Activated naive CD4-positive, alpha-beta T cell treated with anti-CD3 and anti-CD28 coated beads for 36 hours (primary cell): ENCODE results near the gene RNF41. TPM values are rescaled to one million over a fixed set of nuclear protein-coding genes. Genes with fewer than 3 reads are reported as not detected.
"Not testable (repeated sequence)": the region's sequence is repeated elsewhere in the genome, so short reads cannot be mapped to it uniquely, and the experiment has no call there.

Experiments
- CTCF ChIA-PET: fragments of 350-600 bp; sonication (Branson Sonifier 250); formaldehyde crosslinking; loops from one replicate; lab custom pipeline; 2021; ENCODE audit warnings: antibody characterized with exemption; lab: Charles Lee
- DNase-seq: peaks from one replicate; pipeline ENCODE4 v3.0.0-alpha.2; 2020
- H3K27ac Mint-ChIP-seq: one replicate; pipeline ENCODE4 v1.8.0; 2021; ENCODE audit warnings: mild to moderate bottlenecking, mixed read lengths
- H3K27me3 Mint-ChIP-seq: one replicate; pipeline ENCODE4 v1.8.0; 2021; ENCODE audit warnings: low read depth, mixed read lengths
- H3K36me3 Mint-ChIP-seq: one replicate; pipeline ENCODE4 v1.8.0; 2021; ENCODE audit warnings: low read depth, mixed read lengths
- H3K4me1 Mint-ChIP-seq: one replicate; pipeline ENCODE4 v1.8.0; 2021; ENCODE audit warnings: low read depth, mixed read lengths
- H3K4me3 Mint-ChIP-seq: one replicate; pipeline ENCODE4 v1.8.0; 2021; ENCODE audit warnings: mild to moderate bottlenecking, moderate library complexity, mixed read lengths
- H3K9me3 Mint-ChIP-seq: one replicate; pipeline ENCODE4 v1.8.0; 2021; ENCODE audit warnings: mixed read lengths
- intact Hi-C: fragments of 100-400 bp; cut with micrococcal nuclease; formaldehyde crosslinking; loops from one replicate; pipeline ENCODE4 v1.15.1; 2023
- total RNA-seq, 2 experiments: library from RNA; stranded (reverse); gene quantifications; one replicate each; pipeline ENCODE4 v1.2.3, GENCODE V29; 2021

Gene RNF41
- total RNA-seq, 2 experiments from 2014 or later, result 26.0 TPM

DNA sequence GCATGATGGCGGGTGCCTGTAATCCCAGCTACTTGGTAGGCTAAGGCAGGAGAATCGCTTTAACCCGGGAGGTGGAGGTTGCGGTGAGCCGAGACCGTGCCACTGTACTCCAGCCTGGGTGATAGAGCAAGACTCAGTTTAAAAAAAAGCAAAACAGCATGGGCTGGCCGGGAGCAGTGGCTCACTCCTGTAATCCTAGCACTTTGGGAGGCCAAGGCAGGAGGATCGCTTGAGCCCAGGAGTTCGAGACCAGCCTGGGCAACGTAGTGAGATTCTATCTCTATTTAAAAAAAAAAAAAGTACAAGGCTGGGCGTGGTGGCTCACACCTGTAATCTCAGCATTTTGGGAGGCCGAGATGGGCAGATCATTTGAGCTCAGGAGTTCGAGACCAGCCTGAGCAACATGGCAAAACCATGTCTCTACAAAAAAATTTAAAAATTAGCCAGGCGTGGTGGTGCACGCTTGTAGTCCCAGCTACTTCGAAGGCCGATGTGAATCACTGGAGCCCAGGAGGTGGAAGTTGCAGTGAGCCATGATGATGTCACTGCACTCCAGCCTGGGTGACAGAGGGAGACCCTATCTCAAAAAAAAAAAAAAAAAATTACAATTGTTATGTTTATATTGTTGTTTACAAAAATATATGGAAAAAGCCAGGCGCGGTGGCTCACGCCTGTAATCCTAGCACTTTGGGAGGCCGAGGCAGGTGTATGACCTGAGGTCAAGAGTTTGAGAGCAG lies 65.1 kb downstream of the RNF41 start:
- H3K36me3 Mint-ChIP-seq, result peaks cover 44% of the 10 kb centered on the region
- CTCF ChIA-PET, result interaction anchor here (0.6 to 1.5 kb wide), 7 partner anchors 14 to 134 kb away, joined by 3 to 5 read pairs (median 3); partner anchors contain the start of gene SMARCC2
- H3K27me3 Mint-ChIP-seq, DNase-seq, H3K9me3 Mint-ChIP-seq, intact Hi-C loops: not testable (repeated sequence)
- H3K4me3 Mint-ChIP-seq, result peak overlapping the region; percentile 96
- H3K27ac Mint-ChIP-seq, result peak overlapping the region; percentile 95
- H3K4me1 Mint-ChIP-seq, result peaks cover 48% of the 10 kb centered on the region

DNA sequence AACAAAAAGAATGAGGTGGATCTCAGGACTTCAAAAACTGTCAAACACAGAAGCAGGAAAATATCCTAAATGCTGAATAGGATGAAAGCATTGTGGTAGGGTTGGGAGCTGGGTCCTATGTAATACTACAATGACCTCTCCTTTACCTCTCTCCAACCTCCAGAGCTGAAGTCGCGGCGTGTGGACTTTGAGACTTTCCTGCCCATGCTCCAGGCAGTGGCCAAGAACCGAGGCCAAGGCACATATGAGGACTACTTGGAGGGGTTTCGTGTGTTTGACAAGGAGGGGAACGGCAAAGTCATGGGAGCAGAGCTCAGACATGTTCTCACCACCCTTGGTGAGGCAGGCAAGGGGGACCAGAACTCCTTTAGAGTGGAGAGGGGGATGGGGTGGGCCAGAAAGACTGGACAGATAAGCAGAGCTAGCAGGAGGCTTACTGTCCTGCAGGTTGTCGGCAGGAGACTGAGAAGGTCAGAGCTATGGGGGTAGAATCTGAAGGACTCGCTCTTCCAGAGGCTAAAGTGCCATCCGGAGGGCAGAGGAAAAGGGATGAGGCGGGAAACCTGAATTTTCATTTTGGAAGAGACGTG lies 66.4 kb downstream of the RNF41 start:
- no peak for DNase-seq
- Mint-ChIP-seq H3K9me3 (no peaks in the 10 kb centered on the region), H3K4me1 (peaks cover 48% of the 10 kb centered on the region), H3K36me3 (peaks cover 37% of the 10 kb centered on the region), H3K27me3 (no peaks in the 10 kb centered on the region), H3K27ac (no peak overlapping the region), H3K4me3 (no peak overlapping the region)
- CTCF ChIA-PET, result interaction anchor here (1.0 to 1.5 kb wide), 4 partner anchors 27 to 34 kb away, joined by 3 to 6 read pairs (median 4); partner anchors contain the start of genes ESYT1 and SMARCC2
- intact Hi-C loops, result no loop called here

DNA sequence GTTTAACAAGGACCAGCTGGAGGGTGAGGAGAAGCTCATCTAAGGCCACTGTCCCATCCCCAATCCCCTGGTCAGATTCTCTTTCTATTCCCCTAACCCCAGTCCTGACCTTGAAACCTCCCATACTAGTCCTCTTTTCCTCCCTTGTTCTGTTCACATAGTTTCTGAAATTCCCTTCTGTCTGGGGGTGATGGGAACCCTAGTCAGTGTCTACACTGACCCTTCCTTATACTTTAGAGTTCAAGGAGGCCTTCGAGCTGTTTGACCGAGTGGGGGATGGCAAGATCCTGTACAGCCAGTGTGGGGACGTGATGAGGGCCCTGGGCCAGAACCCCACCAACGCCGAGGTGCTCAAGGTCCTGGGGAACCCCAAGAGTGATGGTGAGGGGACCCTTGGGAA lies 66.9 kb downstream of the RNF41 start:
- peaks cover 46% of the 10 kb centered on the region for H3K4me1 Mint-ChIP-seq

DNA sequence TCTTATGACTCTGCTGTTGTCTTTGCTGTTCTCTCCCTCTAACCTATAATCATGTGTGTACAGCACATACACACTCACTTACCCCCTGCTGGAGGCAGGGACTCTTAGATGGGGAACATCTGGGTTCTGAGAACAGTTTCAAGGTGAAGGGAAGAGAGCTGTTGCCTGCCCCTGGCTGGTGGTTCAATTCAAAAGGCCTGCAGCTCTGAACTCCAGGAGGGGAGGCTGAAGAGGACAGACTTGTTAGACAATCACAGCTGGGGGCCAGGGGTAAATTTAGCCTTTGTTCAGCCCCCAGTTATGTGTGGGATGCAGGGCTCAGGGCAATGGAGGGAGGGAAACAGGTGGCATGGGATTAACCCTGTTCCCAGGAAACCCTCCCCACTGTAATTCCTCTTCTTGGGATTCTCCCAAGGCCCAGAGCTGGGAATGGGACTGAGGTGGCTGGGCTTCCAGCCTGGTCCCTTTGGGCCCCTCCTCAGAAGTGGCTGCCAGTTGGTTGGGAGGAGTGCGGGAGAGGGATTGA lies 67.4 kb downstream of the RNF41 start:
- intact Hi-C loops, result no loop called here
- Mint-ChIP-seq H3K4me1 (peaks cover 41% of the 10 kb centered on the region), H3K9me3 (no peaks in the 10 kb centered on the region), H3K27me3 (no peaks in the 10 kb centered on the region), H3K36me3 (peaks cover 26% of the 10 kb centered on the region), H3K4me3 (no peak overlapping the region), H3K27ac (no peak overlapping the region)
- CTCF ChIA-PET, result interaction anchor here (1.1 to 1.4 kb wide), 3 partner anchors 26 to 36 kb away, joined by 4 to 7 read pairs (median 6); partner anchors contain the start of genes ESYT1, SMARCC2 and ZC3H10
- no peak for DNase-seq

More for the DNA sequence above, 66.9 kb downstream of the RNF41 start:
- DNase-seq, result no peak
- intact Hi-C loops, result no loop called here
- H3K36me3 Mint-ChIP-seq, result peaks cover 31% of the 10 kb centered on the region
- H3K27ac Mint-ChIP-seq, result no peak overlapping the region
- CTCF ChIA-PET, result interaction anchor here (1.1 to 1.4 kb wide), 3 partner anchors 27 to 37 kb away, joined by 4 to 7 read pairs (median 6); partner anchors contain the start of genes ESYT1, SMARCC2 and ZC3H10
- no peak overlapping the region for H3K4me3 Mint-ChIP-seq
- H3K9me3 Mint-ChIP-seq, result no peaks in the 10 kb centered on the region
- H3K27me3 Mint-ChIP-seq, result no peaks in the 10 kb centered on the region

DNA sequence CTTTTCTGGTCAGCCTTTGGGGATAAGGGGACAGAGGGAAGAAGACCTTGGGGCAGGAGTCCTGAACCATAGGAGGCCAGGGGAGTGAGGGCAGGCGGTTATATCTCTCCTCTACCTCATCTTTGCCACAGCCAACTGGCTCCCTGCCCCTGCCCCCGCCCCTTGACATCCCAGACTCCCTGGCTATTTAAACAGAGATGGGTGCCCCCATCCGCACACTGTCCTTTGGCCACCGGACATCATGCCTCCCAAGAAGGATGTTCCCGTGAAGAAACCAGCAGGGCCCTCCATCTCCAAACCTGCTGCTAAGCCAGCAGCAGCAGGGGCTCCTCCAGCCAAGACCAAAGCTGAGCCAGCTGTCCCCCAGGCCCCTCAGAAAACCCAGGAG lies 68.0 kb downstream of the RNF41 start:
- H3K9me3 Mint-ChIP-seq, result no peaks in the 10 kb centered on the region

DNA sequence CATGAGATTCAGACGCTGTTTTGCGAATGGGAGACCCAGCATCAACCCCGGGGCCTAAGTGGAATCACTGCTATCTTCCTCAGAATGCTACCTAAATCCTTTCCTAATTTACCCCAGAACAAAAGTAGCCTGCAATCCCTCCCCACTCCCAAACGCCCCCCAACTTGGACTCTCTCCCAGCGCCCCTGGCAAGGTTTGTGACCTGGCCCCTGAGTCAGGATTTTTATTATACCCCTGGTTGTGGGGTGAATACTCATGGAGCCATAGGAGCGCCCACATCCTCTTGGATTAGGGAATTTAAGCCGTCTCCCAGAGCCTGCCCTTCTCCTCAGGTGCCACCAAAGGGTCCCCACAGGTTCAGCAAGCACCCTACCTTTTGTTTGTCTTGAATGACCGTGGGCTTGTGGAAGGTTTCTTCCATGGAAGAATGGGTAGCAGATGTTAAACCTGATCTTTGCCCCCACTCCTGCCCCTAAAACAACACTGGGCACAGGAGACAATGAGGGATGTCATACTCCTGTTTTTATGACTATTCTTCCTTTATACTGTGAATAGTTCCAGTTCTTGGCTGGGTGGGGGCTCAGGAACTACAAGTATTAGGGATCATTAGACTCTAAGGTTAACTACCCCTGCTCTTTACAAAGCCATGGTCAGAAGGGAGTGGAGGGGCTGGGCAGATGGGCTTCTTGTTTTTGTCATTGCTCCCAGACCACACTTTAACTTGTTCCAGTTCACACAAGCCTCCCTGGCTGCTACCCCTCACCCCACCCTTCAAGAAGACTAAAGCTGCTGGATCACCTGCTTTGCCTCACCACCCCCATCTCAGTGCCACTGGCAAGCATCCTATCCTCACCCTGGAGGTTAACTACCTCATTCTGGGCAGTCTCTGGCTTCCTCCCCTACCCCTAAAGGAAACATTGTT lies 68.7 kb downstream of the RNF41 start:
- Mint-ChIP-seq H3K27me3 (no peaks in the 10 kb centered on the region), H3K9me3 (no peaks in the 10 kb centered on the region), H3K27ac (peak overlapping the region; percentile 98), H3K4me3 (peak overlapping the region; percentile 84), H3K4me1 (peaks cover 38% of the 10 kb centered on the region), H3K36me3 (peaks cover 15% of the 10 kb centered on the region)
- CTCF ChIA-PET, result interaction anchor here (1.4 kb wide), 1 partner anchor 35 kb away, joined by 7 read pairs; the partner anchor contains the start of gene ZC3H10
- intact Hi-C loops, result loop anchor here (1.0 to 2.0 kb wide), 6 partner anchors 7 to 180 kb away; partner anchors contain the start of genes NABP2, PA2G4 and ZC3H10
- no peak for DNase-seq

More for the DNA sequence above, 68.0 kb downstream of the RNF41 start:
- H3K4me1 Mint-ChIP-seq, result peaks cover 38% of the 10 kb centered on the region
- H3K4me3 Mint-ChIP-seq, result peak overlapping the region; percentile 84
- intact Hi-C loops, result loop anchor here (2.0 kb wide), 1 partner anchor 71 kb away; the partner anchor contains the start of gene NABP2
- H3K36me3 Mint-ChIP-seq, result peaks cover 20% of the 10 kb centered on the region
- H3K27ac Mint-ChIP-seq, result peak overlapping the region; percentile 42
- DNase-seq, result no peak
- CTCF ChIA-PET, result interaction anchor here (1.4 kb wide), 2 partner anchors 35 to 36 kb away, joined by 6 to 7 read pairs; partner anchors contain the start of genes SMARCC2 and ZC3H10
- no peaks in the 10 kb centered on the region for H3K27me3 Mint-ChIP-seq

Other genes starting within 250 kb of the RNF41 start
- gene RAB5B, start 247.8 kb downstream of the RNF41 start, total RNA-seq, result 10 to 100 TPM; 33.2 to 35.7 TPM
- gene SUOX, start 224.6 kb downstream of the RNF41 start, total RNA-seq, result 1 to 10 TPM; 1.7 to 2.2 TPM
- gene IKZF4, start 200.9 kb downstream of the RNF41 start, total RNA-seq, result 1 to 10 TPM; 7.5 to 8.2 TPM
- 10 to 100 TPM; 31.0 to 37.3 TPM for gene RPS26, start 180.0 kb downstream of the RNF41 start, total RNA-seq
- gene ERBB3, start 141.8 kb downstream of the RNF41 start, total RNA-seq, result 1 to 10 TPM; 1.0 to 1.9 TPM
- gene PA2G4, start 117.4 kb downstream of the RNF41 start, total RNA-seq, result 100 to 1,000 TPM; 398 to 411 TPM
- gene RPL41, start 105.3 kb downstream of the RNF41 start, total RNA-seq, result 1,000 to 10,000 TPM; 5,971 to 6,299 TPM
- 1 to 10 TPM; 6.4 to 6.6 TPM for gene ZC3H10, start 103.7 kb downstream of the RNF41 start, total RNA-seq
- gene ESYT1, start 93.7 kb downstream of the RNF41 start, total RNA-seq, result 10 to 100 TPM; 87.4 to 88.9 TPM
- gene MYL6B, start 69.3 kb downstream of the RNF41 start, total RNA-seq, result 10 to 100 TPM; 49.2 to 57.5 TPM
- 100 to 1,000 TPM; 841 to 868 TPM for gene MYL6, start 63.6 kb downstream of the RNF41 start, total RNA-seq
- gene SMARCC2, start 32.4 kb downstream of the RNF41 start, total RNA-seq, result 10 to 100 TPM; 75.8 to 79.0 TPM
- 10 to 100 TPM; 57.4 to 59.0 TPM for gene NABP2, start 2.4 kb upstream of the RNF41 start, total RNA-seq
- 1 to 10 TPM in 1 of 2 experiments, under 1 TPM in 1; 0.98 to 1.8 TPM for gene SLC39A5, start 8.1 kb upstream of the RNF41 start, total RNA-seq
- 10 to 100 TPM; 23.6 to 25.6 TPM for gene ANKRD52, start 36.5 kb upstream of the RNF41 start, total RNA-seq
- 1 to 10 TPM; 3.5 to 6.1 TPM for gene COQ10A, start 45.0 kb upstream of the RNF41 start, total RNA-seq
- gene CS, start 78.4 kb upstream of the RNF41 start, total RNA-seq, result 100 to 1,000 TPM; 330 to 336 TPM
- gene CNPY2, start 94.1 kb upstream of the RNF41 start, total RNA-seq, result 10 to 100 TPM; 47.5 to 57.3 TPM
- 10 to 100 TPM; 82.7 to 85.4 TPM for gene PAN2, start 112.1 kb upstream of the RNF41 start, total RNA-seq
- gene IL23A, start 117.0 kb upstream of the RNF41 start, total RNA-seq, result 10 to 100 TPM in 1 of 2 experiments, 1 to 10 TPM in 1; 9.0 to 12.6 TPM
- 100 to 1,000 TPM; 109 to 119 TPM for gene STAT2, start 138.2 kb upstream of the RNF41 start, total RNA-seq
- not detected for gene APOF, start 140.9 kb upstream of the RNF41 start, total RNA-seq
- gene TIMELESS, start 227.5 kb upstream of the RNF41 start, total RNA-seq, result 10 to 100 TPM; 69.9 to 70.8 TPM
- not detected for gene MIP, start 232.7 kb upstream of the RNF41 start, total RNA-seq
- 1 to 10 TPM; 2.2 TPM for gene SPRYD4, start 246.7 kb upstream of the RNF41 start, total RNA-seq